ENCODE measurements around the gene ARID5B.

The ARID5B gene

GRCh38 chr10:62002753-62003152 is 101.3 kb downstream of the ARID5B start:
- H3K4me2 ChIP-seq (ENCODE audit: low read depth, low read length, poor library complexity, severe bottlenecking), result no peak overlapping the region

DNA sequence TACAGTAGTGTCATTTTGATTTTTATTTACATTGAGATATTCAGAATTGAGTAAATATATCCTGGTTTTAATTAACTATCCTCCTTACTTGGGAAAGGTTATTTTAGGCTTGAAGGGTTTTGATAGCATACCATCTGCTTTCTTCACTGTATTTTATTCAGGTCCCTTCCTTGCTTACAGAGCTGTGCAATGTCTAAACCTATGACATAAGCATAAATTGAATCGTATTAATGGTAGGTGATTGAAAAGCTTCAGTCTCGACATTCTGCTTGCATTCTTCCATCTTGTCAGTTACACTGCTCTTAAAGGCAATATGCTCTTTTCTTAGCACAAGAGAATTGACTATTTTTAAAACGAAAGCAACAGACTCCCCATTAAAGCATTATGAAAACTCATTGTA is 102.5 kb downstream of the ARID5B start:
- peaks cover 98% of the 10 kb centered on the region for H3K79me2 ChIP-seq (ENCODE audit: insufficient read depth, low read length)

More at GRCh38 chr10:62002753-62003152, 101.3 kb downstream of the ARID5B start:
- Histone ChIP-seq H3K4me3 (ENCODE audit: low read length, poor library complexity, severe bottlenecking) (no peak overlapping the region), H2AFZ (ENCODE audit: low read length) (no peak overlapping the region), H3K79me2 (ENCODE audit: insufficient read depth, low read length) (peaks cover 98% of the 10 kb centered on the region), H3K27me3 (ENCODE audit: insufficient read depth, low read length, poor library complexity, severe bottlenecking) (no peaks in the 10 kb centered on the region), H3K36me3 (ENCODE audit: insufficient read depth, low read length) (peaks cover 98% of the 10 kb centered on the region), H3F3A (ENCODE audit: low read depth) (no peaks in the 10 kb centered on the region), H3K9me3 (ENCODE audit: insufficient read depth, low read depth, low read length) (no peaks in the 10 kb centered on the region), H4K20me1 (ENCODE audit: insufficient read depth, low read length, poor library complexity, severe bottlenecking) (peaks cover 11% of the 10 kb centered on the region), H3K4me1 (ENCODE audit: insufficient read depth, low read length, poor library complexity, severe bottlenecking) (peaks cover 14% of the 10 kb centered on the region), H3K9ac (ENCODE audit: low read depth, low read length, poor library complexity, severe bottlenecking) (no peak overlapping the region), H3K9me2 (replicated peaks; ENCODE audit: low read depth, low read length) (no peaks in the 10 kb centered on the region)
- no peak for TF ChIP-seq CTCF (conservative IDR thresholded peaks at IDR 0.05; ENCODE audit: low read length)
- TF ChIP-seq EZH2phosphoT487 (IDR thresholded peaks at IDR 0.05; ENCODE audit: borderline replicate concordance), result no peak

DNA sequence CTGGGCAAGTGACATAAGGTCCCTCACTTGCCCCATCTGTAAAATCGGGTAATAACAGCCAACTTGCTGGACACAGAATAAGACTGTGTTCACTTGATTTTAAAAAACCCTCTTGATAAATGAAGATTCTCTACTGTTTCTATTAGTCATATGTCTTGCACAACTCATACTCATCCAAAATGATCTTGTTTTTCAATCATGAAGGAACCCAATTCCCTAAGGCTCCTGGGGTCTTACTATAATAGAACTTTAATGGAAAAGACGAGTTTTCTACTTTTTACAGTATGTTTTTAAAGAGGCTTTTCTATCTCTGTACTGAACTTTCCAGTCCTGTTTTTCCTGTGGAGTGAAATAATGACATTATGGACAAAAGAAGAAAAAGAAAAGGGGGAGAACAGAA is 103.8 kb downstream of the ARID5B start:
- no peaks in the 10 kb centered on the region for H3K9me2 ChIP-seq (replicated peaks; ENCODE audit: low read depth, low read length)
- H3K4me2 ChIP-seq (ENCODE audit: low read depth, low read length, poor library complexity, severe bottlenecking), result no peak overlapping the region
- H3K9me3 ChIP-seq (ENCODE audit: insufficient read depth, low read depth, low read length), result no peaks in the 10 kb centered on the region
- TF ChIP-seq EZH2phosphoT487 (IDR thresholded peaks at IDR 0.05; ENCODE audit: borderline replicate concordance) (no peak), CTCF (conservative IDR thresholded peaks at IDR 0.05; ENCODE audit: low read length) (no peak)
- H3F3A ChIP-seq (ENCODE audit: low read depth), result no peaks in the 10 kb centered on the region
- H3K27me3 ChIP-seq (ENCODE audit: insufficient read depth, low read length, poor library complexity, severe bottlenecking), result no peaks in the 10 kb centered on the region
- H2AFZ ChIP-seq (ENCODE audit: low read length), result no peak overlapping the region
- peaks cover 24% of the 10 kb centered on the region for H4K20me1 ChIP-seq (ENCODE audit: insufficient read depth, low read length, poor library complexity, severe bottlenecking)
- H3K4me1 ChIP-seq (ENCODE audit: insufficient read depth, low read length, poor library complexity, severe bottlenecking), result peaks cover 25% of the 10 kb centered on the region
- H3K4me3 ChIP-seq (ENCODE audit: low read length, poor library complexity, severe bottlenecking), result no peak overlapping the region
- no peak overlapping the region for H3K9ac ChIP-seq (ENCODE audit: low read depth, low read length, poor library complexity, severe bottlenecking)
- H3K36me3 ChIP-seq (ENCODE audit: insufficient read depth, low read length), result peaks cover 97% of the 10 kb centered on the region
- H3K79me2 ChIP-seq (ENCODE audit: insufficient read depth, low read length), result peaks cover 98% of the 10 kb centered on the region

More for the DNA sequence above, 102.5 kb downstream of the ARID5B start:
- peaks cover 16% of the 10 kb centered on the region for H3K4me1 ChIP-seq (ENCODE audit: insufficient read depth, low read length, poor library complexity, severe bottlenecking)
- no peak overlapping the region for H3K4me3 ChIP-seq (ENCODE audit: low read length, poor library complexity, severe bottlenecking)
- H3K9me3 ChIP-seq (ENCODE audit: insufficient read depth, low read depth, low read length), result no peaks in the 10 kb centered on the region
- no peak for TF ChIP-seq CTCF (conservative IDR thresholded peaks at IDR 0.05; ENCODE audit: low read length)
- TF ChIP-seq EZH2phosphoT487 (IDR thresholded peaks at IDR 0.05; ENCODE audit: borderline replicate concordance), result no peak
- H3K36me3 ChIP-seq (ENCODE audit: insufficient read depth, low read length), result peaks cover 97% of the 10 kb centered on the region
- H4K20me1 ChIP-seq (ENCODE audit: insufficient read depth, low read length, poor library complexity, severe bottlenecking), result peaks cover 16% of the 10 kb centered on the region
- H3K4me2 ChIP-seq (ENCODE audit: low read depth, low read length, poor library complexity, severe bottlenecking), result no peak overlapping the region
- H3K27me3 ChIP-seq (ENCODE audit: insufficient read depth, low read length, poor library complexity, severe bottlenecking), result no peaks in the 10 kb centered on the region
- H2AFZ ChIP-seq (ENCODE audit: low read length), result no peak overlapping the region
- H3F3A ChIP-seq (ENCODE audit: low read depth), result no peaks in the 10 kb centered on the region
- no peaks in the 10 kb centered on the region for H3K9me2 ChIP-seq (replicated peaks; ENCODE audit: low read depth, low read length)
- no peak overlapping the region for H3K9ac ChIP-seq (ENCODE audit: low read depth, low read length, poor library complexity, severe bottlenecking)
